Fibroblast of peridontal ligament (primary cell): Measurements from ENCODE around the gene TMCO1.
"Not testable (repeated sequence)": the region's sequence is repeated elsewhere in the genome, so short reads cannot be mapped to it uniquely, and the experiment has no call there.

ENCODE experiments used
- DNase-seq: peaks from one replicate; pipeline ENCODE4 v3.0.0-alpha.2; 2010; ENCODE audit errors: extremely low read depth

TMCO1 gene

GRCh38 chr1:165686971-165687433, 81.7 kb downstream of the TMCO1 start:
- no peak for DNase-seq

- no peak for DNase-seq
These were observed 82.3 kb downstream of the TMCO1 start for GRCh38 chr1:165686121-165686970.

- no peak for DNase-seq
These were observed 84.7 kb downstream of the TMCO1 start for GRCh38 chr1:165683848-165684485.

DNA sequence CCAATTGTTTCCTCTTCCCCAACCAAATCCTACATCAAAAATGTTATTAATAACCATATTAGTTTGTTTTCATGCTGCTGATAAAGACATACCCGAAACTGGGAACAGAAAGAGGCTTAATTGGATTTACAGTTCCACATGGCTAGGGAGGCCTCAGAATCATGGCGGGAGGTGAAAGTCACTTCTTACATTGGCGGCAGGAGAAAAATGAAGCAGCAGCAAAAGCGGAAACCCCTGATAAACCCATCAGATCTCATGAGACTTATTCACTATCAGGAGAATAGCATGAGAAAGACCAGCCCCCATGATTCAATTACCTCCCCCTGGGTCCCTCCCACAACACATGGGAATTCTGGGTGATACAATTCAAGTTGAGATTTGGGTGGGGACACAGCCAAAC, 87.9 kb downstream of the TMCO1 start:
- DNase-seq: not testable (repeated sequence)

- DNase-seq: no peak
These were observed 88.4 kb downstream of the TMCO1 start for GRCh38 chr1:165680303-165680702.

- no peak for DNase-seq
These were observed 89.2 kb downstream of the TMCO1 start for GRCh38 chr1:165679282-165680036.

GRCh38 chr1:165678509-165678908, 90.2 kb downstream of the TMCO1 start:
- DNase-seq: no peak
